ENCODE data around the gene PIGL.
"Not testable (repeated sequence)": the region's sequence is repeated elsewhere in the genome, so short reads cannot be mapped to it uniquely, and the experiment has no call there.

DNA sequence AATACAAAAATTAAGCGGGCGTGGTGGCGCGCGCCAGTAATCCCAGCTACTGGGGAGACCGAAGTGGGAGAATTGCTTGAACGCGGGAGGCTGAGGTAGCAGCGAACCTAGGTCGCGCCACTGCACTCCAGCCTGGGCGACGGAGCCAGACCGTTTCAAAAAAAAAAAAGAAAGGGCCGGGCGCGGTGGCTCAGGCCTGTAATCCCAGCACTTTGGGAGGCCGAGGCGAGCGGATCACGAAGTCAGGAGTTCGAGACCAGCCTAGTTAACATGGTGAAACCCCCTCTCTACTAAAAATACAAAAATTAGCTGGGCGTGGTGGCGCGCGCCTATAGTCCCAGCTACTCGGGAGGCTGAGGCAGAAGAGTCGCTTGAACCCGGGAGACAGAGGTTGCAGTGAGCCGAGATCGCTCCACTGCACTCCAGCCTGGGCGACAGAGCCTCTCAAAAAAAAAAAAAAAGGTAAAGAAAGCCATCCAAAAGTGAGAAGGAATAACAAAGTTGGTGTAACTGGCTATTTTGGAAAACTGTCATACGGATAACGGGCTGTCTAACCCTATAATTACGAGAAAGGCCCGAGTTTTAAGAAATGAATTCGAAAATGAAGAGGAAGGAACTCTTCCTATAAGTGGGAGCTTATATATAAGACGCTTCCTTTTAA is 539 bp upstream of the PIGL start:
- TF ChIP-seq, protein P1, sequence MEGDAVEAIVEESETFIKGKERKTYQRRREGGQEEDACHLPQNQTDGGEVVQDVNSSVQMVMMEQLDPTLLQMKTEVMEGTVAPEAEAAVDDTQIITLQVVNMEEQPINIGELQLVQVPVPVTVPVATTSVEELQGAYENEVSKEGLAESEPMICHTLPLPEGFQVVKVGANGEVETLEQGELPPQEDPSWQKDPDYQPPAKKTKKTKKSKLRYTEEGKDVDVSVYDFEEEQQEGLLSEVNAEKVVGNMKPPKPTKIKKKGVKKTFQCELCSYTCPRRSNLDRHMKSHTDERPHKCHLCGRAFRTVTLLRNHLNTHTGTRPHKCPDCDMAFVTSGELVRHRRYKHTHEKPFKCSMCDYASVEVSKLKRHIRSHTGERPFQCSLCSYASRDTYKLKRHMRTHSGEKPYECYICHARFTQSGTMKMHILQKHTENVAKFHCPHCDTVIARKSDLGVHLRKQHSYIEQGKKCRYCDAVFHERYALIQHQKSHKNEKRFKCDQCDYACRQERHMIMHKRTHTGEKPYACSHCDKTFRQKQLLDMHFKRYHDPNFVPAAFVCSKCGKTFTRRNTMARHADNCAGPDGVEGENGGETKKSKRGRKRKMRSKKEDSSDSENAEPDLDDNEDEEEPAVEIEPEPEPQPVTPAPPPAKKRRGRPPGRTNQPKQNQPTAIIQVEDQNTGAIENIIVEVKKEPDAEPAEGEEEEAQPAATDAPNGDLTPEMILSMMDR (IDR thresholded peaks at IDR 0.05): not testable (repeated sequence)
- not testable (repeated sequence) for TF ChIP-seq POLR2A (IDR thresholded peaks at IDR 0.05)
